Measurements from ENCODE around the gene TMEM204.

DNA sequence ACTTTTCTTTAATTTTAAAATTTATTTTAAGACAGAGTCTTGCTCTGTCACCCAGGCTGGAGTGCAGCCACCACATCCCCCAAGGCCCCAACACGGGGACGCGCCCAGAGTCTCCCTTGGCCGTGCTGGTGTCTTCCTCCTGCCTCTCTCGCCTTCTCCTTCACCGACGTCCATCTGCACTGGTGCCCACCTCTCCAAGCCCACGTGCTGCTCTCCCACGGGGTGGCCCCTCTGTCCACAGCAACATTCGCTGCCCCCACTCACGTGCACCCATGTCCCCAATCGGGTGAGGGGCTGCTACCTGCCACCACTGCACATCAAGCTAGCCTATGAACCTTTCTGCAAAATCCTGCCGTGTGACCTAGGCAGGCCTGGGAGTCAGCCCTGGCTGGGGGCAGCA lies 3.1 kb downstream of the TMEM204 start:
- no peak for TF ChIP-seq ZNF555 (tag by site-specific recombination; conservative IDR thresholded peaks at IDR 0.05)
- TF ChIP-seq ZSCAN16 (tag by site-specific recombination; IDR thresholded peaks at IDR 0.05), result no peak
- TF ChIP-seq, protein P1, sequence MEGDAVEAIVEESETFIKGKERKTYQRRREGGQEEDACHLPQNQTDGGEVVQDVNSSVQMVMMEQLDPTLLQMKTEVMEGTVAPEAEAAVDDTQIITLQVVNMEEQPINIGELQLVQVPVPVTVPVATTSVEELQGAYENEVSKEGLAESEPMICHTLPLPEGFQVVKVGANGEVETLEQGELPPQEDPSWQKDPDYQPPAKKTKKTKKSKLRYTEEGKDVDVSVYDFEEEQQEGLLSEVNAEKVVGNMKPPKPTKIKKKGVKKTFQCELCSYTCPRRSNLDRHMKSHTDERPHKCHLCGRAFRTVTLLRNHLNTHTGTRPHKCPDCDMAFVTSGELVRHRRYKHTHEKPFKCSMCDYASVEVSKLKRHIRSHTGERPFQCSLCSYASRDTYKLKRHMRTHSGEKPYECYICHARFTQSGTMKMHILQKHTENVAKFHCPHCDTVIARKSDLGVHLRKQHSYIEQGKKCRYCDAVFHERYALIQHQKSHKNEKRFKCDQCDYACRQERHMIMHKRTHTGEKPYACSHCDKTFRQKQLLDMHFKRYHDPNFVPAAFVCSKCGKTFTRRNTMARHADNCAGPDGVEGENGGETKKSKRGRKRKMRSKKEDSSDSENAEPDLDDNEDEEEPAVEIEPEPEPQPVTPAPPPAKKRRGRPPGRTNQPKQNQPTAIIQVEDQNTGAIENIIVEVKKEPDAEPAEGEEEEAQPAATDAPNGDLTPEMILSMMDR (tag by site-specific recombination; IDR thresholded peaks at IDR 0.05), result no peak
